HG02884 (cell line): ENCODE results near the gene ADORA2A.

Source experiments
- ATAC-seq: cut with Tn5 transposase; IDR thresholded peaks from one replicate; pipeline ENCODE4 v1.9.1; 2021; ENCODE audit warnings: mild to moderate bottlenecking, moderate library complexity; ENCODE audit not compliant: unreplicated experiment

The ADORA2A gene

GRCh38 chr22:24417200-24417599, 10.2 kb upstream of the ADORA2A start:
- ATAC-seq = no peak

- no peak for ATAC-seq
Observed at GRCh38 chr22:24417901-24418641, 9.3 kb upstream of the ADORA2A start.

GRCh38 chr22:24418786-24419474, 8.5 kb upstream of the ADORA2A start:
- ATAC-seq = no peak

DNA sequence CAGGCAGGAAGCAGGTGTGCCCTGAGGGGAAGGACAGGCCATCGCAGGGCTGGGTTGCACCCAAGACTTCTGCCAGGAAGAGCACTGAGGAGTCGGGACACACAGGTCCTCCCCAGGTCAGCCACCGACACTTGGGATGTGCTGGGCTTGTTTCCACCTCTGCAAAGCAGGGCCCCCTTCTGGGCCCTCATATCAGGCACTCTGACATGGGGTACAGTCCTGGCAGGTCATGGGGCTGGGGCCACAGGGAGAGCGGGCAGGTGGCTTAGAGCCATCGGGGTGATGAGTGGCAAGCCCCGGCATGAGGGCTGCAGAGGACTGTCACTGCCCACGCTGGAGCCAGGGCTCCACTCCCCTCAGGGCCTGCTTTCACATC, 7.9 kb upstream of the ADORA2A start:
- no peak for ATAC-seq

- no peak for ATAC-seq
Observed at GRCh38 chr22:24420072-24420976, 7.1 kb upstream of the ADORA2A start.

DNA sequence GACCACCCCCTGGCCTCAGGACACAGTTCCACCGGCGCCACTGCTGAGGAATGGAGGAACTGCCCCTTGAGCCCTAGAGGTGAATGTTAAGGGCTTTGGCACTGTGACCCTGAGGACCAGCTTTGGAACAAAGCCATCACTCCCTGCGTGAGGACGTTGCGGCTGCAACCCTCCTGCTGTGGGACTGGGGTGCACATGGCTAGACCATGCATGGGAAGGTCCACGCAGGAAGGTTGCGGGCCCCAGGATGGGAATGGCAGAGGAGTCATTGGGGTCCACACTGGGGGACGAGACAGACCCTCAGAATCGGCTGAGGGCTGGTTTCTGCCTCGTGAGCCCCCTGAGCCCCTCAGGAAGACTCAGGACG, 6.4 kb upstream of the ADORA2A start:
- ATAC-seq = no peak

DNA sequence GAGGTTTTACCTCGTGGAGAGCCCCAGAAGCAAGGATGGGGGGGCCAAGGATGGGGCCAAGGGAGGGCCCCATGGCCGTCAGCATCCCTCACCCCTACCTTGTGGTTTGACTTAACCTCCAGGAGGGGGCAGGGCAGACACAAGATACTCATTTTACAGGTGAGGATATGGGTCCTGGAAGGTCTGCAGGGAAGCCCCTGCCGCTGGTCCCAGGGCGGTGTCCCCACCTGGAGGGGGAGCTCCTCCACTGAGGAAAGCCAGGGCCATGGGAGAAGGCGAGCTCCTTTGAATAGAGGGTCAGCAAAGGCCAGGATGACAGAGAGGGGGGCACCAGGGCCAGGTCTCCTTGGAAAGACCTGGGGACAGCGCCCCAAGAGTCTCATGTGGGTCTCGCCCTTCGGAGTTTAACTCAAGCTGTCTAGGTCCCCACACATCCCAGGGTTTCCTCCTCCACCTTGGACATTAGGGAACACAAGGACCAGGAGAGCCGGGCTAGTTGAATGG, 5.9 kb upstream of the ADORA2A start:
- no peak for ATAC-seq

- ATAC-seq = no peak
Observed at GRCh38 chr22:24422102-24422665, 5.2 kb upstream of the ADORA2A start.

- no peak for ATAC-seq
Observed at GRCh38 chr22:24423519-24424000, 3.8 kb upstream of the ADORA2A start.

GRCh38 chr22:24424001-24424900, 3.1 kb upstream of the ADORA2A start:
- no peak for ATAC-seq

GRCh38 chr22:24424901-24425775, 2.3 kb upstream of the ADORA2A start:
- ATAC-seq = no peak

- no peak for ATAC-seq
Observed at GRCh38 chr22:24426436-24426835, 963 bp upstream of the ADORA2A start.

GRCh38 chr22:24426851-24427499, 424 bp upstream of the ADORA2A start:
- no peak for ATAC-seq

- ATAC-seq = no peak
Observed at GRCh38 chr22:24428751-24429410, 1.5 kb downstream of the ADORA2A start.

DNA sequence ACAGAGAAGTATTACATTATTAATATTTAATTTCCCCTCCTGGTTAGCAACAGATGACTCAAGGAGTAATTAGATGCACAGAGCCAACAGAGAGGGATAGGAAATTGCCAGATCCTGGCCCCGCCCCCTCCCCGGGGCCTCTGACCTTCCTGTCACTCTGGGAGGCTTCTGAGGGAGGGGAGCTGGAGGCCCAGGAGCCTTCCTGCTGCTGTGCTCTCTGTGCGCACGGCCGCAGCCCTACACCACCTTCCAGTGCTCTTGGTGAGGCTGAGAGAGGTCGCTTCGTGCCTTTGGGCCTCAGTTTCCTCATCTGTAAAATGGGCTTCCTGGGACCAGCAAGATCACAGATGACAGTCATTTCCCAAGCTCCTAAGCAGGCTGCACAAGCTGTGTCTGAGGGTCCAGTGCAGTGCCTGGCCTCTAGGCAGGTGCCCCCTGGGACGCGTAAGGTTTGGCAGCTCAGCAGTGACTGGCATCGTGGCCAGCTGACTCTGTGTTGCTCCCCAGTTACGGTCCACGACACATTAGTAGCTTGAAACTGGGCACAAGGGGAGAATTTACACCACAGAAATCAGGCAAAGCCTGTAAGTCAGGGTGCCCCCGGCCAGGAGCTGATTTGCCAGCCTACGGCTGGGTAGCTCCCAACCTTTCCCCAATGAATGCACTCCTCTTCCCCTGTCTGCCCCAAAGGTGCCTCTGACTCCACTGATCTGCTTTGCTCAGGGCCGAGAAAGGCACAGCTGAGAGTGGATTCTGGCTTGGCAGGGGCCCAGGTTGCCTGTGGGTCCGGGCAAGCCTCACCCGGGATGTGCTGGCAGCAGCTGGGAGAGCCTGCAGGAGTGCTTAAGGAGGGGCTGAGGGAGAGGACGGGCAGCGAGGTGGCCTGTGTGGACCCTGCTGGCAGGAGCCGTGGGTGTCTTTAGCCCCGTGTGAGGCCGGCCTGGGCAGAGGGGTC, 2.3 kb downstream of the ADORA2A start:
- ATAC-seq = no peak

DNA sequence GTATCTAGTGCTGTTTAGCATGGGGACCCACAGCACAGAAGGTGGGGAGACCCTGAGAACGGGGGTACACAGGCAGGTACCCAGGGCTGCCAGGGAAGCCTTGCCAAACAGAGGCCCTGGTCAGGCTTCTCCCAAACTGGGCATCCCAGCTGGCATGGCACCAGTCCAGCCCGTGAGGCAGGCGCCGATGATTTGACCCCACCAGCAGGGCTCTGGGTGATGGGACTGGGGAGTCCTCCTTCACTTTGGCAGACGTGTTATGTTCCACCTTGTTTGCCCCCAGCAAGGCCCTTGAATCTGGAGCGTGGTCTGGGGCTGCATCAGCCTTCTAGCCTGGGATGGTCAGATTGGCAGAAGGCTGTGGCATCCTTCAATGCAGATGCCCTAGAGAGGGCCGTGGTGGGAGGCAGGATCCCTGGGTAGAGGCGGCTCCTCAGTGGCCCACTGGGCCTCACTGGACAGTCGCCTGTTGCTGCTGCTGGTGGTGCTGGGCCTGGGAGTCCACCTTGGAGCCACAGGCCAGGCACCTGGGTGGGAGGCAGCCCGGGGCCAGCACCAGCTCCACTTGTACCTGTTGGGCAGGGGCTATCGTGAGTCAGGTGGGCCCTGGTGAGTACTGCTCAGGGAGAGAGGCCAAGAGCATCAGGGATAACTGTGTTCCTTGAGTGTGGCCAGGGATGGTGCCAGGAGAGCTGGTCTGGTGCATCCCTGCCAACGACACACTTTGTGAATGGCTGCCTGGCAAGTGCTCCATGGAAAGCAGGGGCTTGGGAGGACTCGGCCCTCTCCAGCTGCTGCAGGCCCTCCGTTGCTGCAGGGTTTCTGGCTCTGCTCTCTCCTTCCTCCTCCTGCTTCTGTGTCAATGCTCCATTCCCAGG, 3.3 kb downstream of the ADORA2A start:
- ATAC-seq = no peak
